Activated B cell treated with CpG ODN at 0.5 μM for 24 hours (primary cell): ENCODE data around the gene USP47. TPM values are rescaled to one million over a fixed set of nuclear protein-coding genes. Genes with fewer than 3 reads are reported as not detected.

Experiments
- ATAC-seq: fragments of 200-7000 bp; cut with Tn5 transposase; one replicate; pipeline ENCODE4 v1.10.0; 2021; ENCODE audit warnings: low read depth, mild to moderate bottlenecking, moderate library complexity
- CTCF ChIA-PET: fragments of 350-600 bp; sonication (Branson Sonifier 250); formaldehyde crosslinking; loops from one replicate; lab custom pipeline; 2021; ENCODE audit warnings: antibody characterized with exemption; lab: Charles Lee
- POLR2A ChIA-PET: fragments of 350-600 bp; sonication (Branson Sonifier 250); formaldehyde crosslinking; loops from one replicate; lab custom pipeline; 2021; ENCODE audit warnings: antibody characterized with exemption; lab: Charles Lee
- DNase-seq: peaks from one replicate; pipeline ENCODE4 v3.0.0; 2022
- H3K27ac Mint-ChIP-seq: one replicate; pipeline ENCODE4 v1.8.0; 2020; ENCODE audit warnings: mixed read lengths
- H3K27me3 Mint-ChIP-seq: one replicate; pipeline ENCODE4 v1.8.0; 2021; ENCODE audit warnings: mixed read lengths
- H3K36me3 Mint-ChIP-seq: one replicate; pipeline ENCODE4 v1.8.0; 2021; ENCODE audit warnings: low read depth, mixed read lengths
- H3K4me1 Mint-ChIP-seq: one replicate; pipeline ENCODE4 v1.8.0; 2021; ENCODE audit warnings: mixed read lengths
- H3K4me3 Mint-ChIP-seq: one replicate; pipeline ENCODE4 v1.8.0; 2020; ENCODE audit warnings: mild to moderate bottlenecking, mixed read lengths
- H3K9me3 Mint-ChIP-seq: one replicate; pipeline ENCODE4 v1.8.0; 2020; ENCODE audit warnings: mixed read lengths
- CTCF ChIP-seq: fragments of 200-600 bp; IDR thresholded peaks from one replicate; pipeline ENCODE4 v1.8.0; 2022; ENCODE audit warnings: antibody characterized with exemption, mild to moderate bottlenecking
- intact Hi-C: fragments of 100-400 bp; cut with micrococcal nuclease; formaldehyde crosslinking; loops from one replicate; pipeline ENCODE4 v1.15.1; 2024
- total RNA-seq: library from RNA; stranded (reverse); gene quantifications from 2 replicates; pipeline ENCODE4 v1.2.3, GENCODE V29; 2022

USP47 gene
- total RNA-seq, 1 donor from 2014 or later = 48.5 TPM

GRCh38 chr11:11963067-11963466, 121.3 kb downstream of the USP47 start:
- TF ChIP-seq CTCF = no peak
- ChIA-PET CTCF (no interaction called here), POLR2A (no interaction called here)
- H3K4me1 Mint-ChIP-seq = peaks cover 7% of the 10 kb centered on the region
- ATAC-seq = no peak
- H3K4me3 Mint-ChIP-seq = no peak overlapping the region
- H3K36me3 Mint-ChIP-seq = peaks cover 3% of the 10 kb centered on the region
- DNase-seq = no peak
- no peak overlapping the region for H3K27ac Mint-ChIP-seq
- intact Hi-C loops = no loop called here
- H3K27me3 Mint-ChIP-seq = peaks cover 8% of the 10 kb centered on the region
- no peaks in the 10 kb centered on the region for H3K9me3 Mint-ChIP-seq

DNA sequence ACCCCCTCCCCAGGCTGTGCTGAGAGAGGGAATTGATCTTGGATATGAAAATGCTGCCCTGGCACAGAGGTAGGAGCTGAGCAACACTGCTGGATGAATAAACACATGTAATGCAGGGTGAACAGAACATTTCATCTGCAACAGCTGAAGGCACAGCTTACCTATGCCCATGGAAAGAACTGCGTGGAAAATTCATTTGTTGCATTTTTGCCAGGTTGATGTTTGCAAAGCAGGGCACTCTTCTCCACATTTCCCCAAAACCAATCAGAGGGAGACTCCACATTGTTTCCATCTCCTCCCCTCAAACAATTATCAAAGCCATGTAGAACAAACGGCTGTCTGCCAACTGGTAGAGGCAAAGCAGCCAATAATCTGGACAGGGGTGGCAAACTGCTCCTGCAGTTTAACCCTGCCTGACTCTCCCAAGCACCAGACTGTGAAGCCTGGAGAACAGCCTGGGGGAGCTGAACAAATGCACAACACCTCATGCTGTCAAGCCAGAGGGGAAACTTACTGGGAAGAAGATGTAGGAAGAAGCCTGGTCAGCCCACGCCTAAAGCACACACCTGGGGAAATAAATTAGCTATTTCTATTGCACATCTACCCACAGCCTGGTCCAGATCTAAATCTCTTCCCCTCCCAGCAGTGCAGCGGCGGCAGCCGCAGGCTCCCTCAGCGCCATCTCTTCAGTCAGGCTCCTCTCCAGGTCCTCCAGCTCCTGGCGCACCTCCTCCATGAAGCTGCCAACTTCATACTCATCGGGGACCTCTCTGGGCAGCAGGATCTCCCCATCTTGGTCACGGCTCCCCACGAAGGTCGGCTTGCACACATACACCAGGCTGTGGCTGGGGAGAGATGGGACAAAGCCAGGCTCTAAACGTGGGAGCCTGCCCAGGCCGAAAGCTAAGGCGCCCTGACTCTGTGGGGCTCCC, 122.3 kb downstream of the USP47 start:
- H3K9me3 Mint-ChIP-seq = no peaks in the 10 kb centered on the region

DNA sequence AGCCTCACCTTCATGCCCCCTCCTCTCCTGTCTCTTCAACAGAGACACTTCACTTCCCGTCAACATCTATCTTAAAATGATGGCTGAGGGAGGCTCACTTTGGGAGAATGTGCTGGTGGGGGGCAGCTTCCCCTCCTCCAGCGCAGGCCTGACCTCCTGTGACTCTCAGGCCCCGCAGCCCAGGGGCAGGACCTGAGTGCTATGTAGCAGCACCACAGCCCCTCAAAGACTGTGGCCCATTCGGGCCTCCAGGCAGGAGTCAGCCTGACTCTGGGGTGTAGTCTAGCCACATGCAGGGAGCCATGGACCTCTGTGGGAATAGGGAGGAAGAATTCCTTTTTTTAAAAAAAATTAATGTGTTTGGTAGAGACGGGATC, 123.0 kb downstream of the USP47 start:
- H3K4me3 Mint-ChIP-seq = no peak overlapping the region
- peaks cover 7% of the 10 kb centered on the region for H3K4me1 Mint-ChIP-seq
- no peaks in the 10 kb centered on the region for H3K9me3 Mint-ChIP-seq
- ATAC-seq (no peak), DNase-seq (no peak)
- no peak for TF ChIP-seq CTCF
- no peak overlapping the region for H3K27ac Mint-ChIP-seq
- ChIA-PET POLR2A (no interaction called here), CTCF (no interaction called here)
- no peaks in the 10 kb centered on the region for H3K36me3 Mint-ChIP-seq
- peaks cover 11% of the 10 kb centered on the region for H3K27me3 Mint-ChIP-seq
- intact Hi-C loops = no loop called here

More for the DNA sequence above, 122.3 kb downstream of the USP47 start:
- POLR2A ChIA-PET = no interaction called here
- peaks cover 7% of the 10 kb centered on the region for H3K4me1 Mint-ChIP-seq
- H3K27ac Mint-ChIP-seq = no peak overlapping the region
- TF ChIP-seq CTCF = no peak
- H3K4me3 Mint-ChIP-seq = no peak overlapping the region
- ATAC-seq (no peak), DNase-seq (no peak)
- intact Hi-C loops = no loop called here
- no peaks in the 10 kb centered on the region for H3K36me3 Mint-ChIP-seq
- peaks cover 11% of the 10 kb centered on the region for H3K27me3 Mint-ChIP-seq
- CTCF ChIA-PET = no interaction called here

DNA sequence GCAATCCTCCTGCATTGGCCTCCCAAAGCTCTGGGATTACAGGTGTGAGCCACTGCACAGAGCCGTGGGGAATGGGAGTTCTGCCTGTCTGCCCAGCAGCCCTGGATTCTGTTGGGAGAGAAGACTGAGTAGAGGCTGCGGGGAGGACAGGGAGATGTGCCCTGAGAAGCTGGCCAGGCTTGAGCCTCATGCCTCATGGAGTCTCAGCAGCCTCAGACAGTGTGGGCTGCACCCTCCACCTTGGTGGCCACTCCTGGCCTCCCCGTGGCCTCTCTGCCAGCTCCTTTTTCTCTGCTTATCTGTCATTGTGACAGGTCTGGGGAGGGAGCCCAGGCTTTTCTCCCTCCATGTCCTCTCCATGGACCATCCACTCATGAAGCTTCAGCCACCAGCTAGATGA, 123.4 kb downstream of the USP47 start:
- no peak for TF ChIP-seq CTCF
- intact Hi-C loops = no loop called here
- ChIA-PET CTCF (no interaction called here), POLR2A (no interaction called here)
- DNase-seq = no peak
- peaks cover 7% of the 10 kb centered on the region for H3K4me1 Mint-ChIP-seq
- no peak overlapping the region for H3K4me3 Mint-ChIP-seq
- H3K36me3 Mint-ChIP-seq = no peaks in the 10 kb centered on the region
- no peaks in the 10 kb centered on the region for H3K9me3 Mint-ChIP-seq
- ATAC-seq = no peak
- peaks cover 11% of the 10 kb centered on the region for H3K27me3 Mint-ChIP-seq
- H3K27ac Mint-ChIP-seq = no peak overlapping the region

DNA sequence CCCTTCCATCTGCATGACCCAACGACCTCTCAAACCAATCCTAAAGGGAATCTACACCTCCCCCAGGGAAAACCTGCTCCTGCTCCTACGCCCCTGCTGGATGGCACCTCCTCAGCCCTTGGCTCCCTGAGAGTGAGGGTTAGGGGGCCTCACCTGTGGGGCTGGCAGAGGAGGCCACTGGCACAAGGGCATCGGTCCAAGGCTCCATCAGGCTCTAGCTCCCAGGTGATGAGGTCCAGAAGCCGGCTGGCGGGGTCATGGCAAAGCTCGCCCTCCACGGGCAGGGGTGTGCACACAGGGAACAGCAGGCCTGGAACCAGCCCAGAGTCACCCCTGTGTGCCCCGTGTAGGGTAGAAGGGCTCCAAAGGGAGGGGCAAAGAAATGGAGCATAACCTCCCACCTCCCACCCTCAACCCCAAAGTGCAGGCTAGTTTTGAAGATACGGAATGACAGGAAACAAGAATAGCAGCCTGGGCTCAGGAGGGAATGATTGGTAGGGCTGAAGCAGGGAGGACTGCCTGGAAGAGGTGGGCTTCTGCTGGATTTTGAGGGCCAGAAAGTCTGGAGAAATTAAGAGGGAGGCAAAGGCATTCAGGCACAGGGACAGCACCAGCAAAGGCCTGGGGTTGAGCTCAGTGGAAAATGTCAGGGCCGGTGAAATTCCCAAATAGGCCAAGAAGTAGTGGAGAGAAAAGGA, 124.0 kb downstream of the USP47 start:
- ATAC-seq = no peak
- CTCF ChIA-PET = interaction anchor here (2.0 kb wide), 1 partner anchor 166 kb away, joined by 10 read pairs; no protein-coding TSS in a partner anchor
- intact Hi-C loops = loop anchor here (2.0 kb wide), 1 partner anchor 167 kb away; no protein-coding TSS in a partner anchor
- POLR2A ChIA-PET = no interaction called here
- Mint-ChIP-seq H3K27me3 (peaks cover 11% of the 10 kb centered on the region), H3K4me1 (peaks cover under 1% of the 10 kb centered on the region), H3K36me3 (no peaks in the 10 kb centered on the region), H3K27ac (no peak overlapping the region), H3K9me3 (no peaks in the 10 kb centered on the region), H3K4me3 (no peak overlapping the region)
- no peak for TF ChIP-seq CTCF
- DNase-seq = no peak
